Central memory CD4-positive, alpha-beta T cell (primary cell): ENCODE measurements around the gene ERRFI1.

Source experiments
- DNase-seq: peaks from one replicate; pipeline ENCODE4 v3.0.0; 2022

Gene ERRFI1

GRCh38 chr1:8003438-8004112 lies 22.5 kb downstream of the ERRFI1 start:
- DNase-seq: no peak

GRCh38 chr1:8002921-8003320 lies 23.2 kb downstream of the ERRFI1 start:
- no peak for DNase-seq

GRCh38 chr1:8002329-8002910 lies 23.7 kb downstream of the ERRFI1 start:
- no peak for DNase-seq

- no peak for DNase-seq
Observed at GRCh38 chr1:7995437-7995836, 30.7 kb downstream of the ERRFI1 start.

GRCh38 chr1:7994827-7995226 lies 31.3 kb downstream of the ERRFI1 start:
- no peak for DNase-seq

GRCh38 chr1:7993593-7994479 lies 32.3 kb downstream of the ERRFI1 start:
- DNase-seq: no peak

- no peak for DNase-seq
Observed at GRCh38 chr1:7992885-7993284, 33.2 kb downstream of the ERRFI1 start.

- DNase-seq: no peak
Observed at GRCh38 chr1:7991504-7992440, 34.3 kb downstream of the ERRFI1 start.

- DNase-seq: no peak
Observed at GRCh38 chr1:7989762-7990428, 36.2 kb downstream of the ERRFI1 start.

- DNase-seq: no peak
Observed at GRCh38 chr1:7988576-7988975, 37.5 kb downstream of the ERRFI1 start.

- no peak for DNase-seq
Observed at GRCh38 chr1:7987528-7987927, 38.6 kb downstream of the ERRFI1 start.

GRCh38 chr1:7985851-7986612 lies 40.1 kb downstream of the ERRFI1 start:
- no peak for DNase-seq

GRCh38 chr1:7984811-7985210 lies 41.3 kb downstream of the ERRFI1 start:
- no peak for DNase-seq

GRCh38 chr1:7983086-7983778 lies 42.9 kb downstream of the ERRFI1 start:
- no peak for DNase-seq

GRCh38 chr1:7980984-7981383 lies 45.1 kb downstream of the ERRFI1 start:
- DNase-seq: no peak

- no peak for DNase-seq
Observed at GRCh38 chr1:7975212-7975865, 50.8 kb downstream of the ERRFI1 start.

GRCh38 chr1:7973086-7973485 lies 53.0 kb downstream of the ERRFI1 start:
- no peak for DNase-seq

GRCh38 chr1:7972285-7972684 lies 53.8 kb downstream of the ERRFI1 start:
- DNase-seq: no peak

- no peak for DNase-seq
Observed at GRCh38 chr1:7971024-7971423, 55.1 kb downstream of the ERRFI1 start.

GRCh38 chr1:7970246-7970645 lies 55.9 kb downstream of the ERRFI1 start:
- DNase-seq: no peak
